ENCODE data around the gene LSAMP. TPM values are rescaled to one million over a fixed set of nuclear protein-coding genes. Genes with fewer than 3 reads are reported as not detected.

LSAMP gene
- total and polyA plus RNA-seq, 2 of the 4 experiments (the other 2 are of a cell fraction) = 7.9 to 8.0 TPM

DNA sequence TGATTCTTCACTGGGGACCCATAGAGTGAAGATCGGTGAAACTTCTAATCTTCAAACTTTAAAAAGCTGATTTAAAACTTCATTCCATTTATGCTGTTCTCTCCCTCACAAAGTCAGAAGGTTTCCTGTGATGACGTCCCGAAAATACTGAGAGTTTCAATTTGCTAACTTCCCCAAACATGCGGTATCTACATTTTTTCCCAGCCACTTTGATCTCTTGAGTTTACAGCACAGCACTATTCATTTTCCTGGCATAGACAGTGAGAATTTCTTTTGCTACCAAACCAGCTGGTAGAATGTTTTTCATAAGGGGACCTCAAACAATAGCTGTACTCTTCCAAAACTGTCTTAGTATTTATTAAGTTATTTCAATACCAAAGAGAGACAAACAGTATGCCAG, 156.8 kb downstream of the LSAMP start:
- Histone ChIP-seq H4K8ac (ENCODE audit: low read depth in 2 of 2, low read length in 2 of 2) (no peak overlapping the region), H3K4ac (ENCODE audit: low read depth, low read length) (no peak overlapping the region), H3K36me3 (ENCODE audit: control insufficient read depth, insufficient read depth, low read length) (no peaks in the 10 kb centered on the region), H3K18ac (ENCODE audit: low read depth, low read length) (no peak overlapping the region), H3K23ac (ENCODE audit: low read depth, low read length) (no peak overlapping the region), H2AK5ac (ENCODE audit: low read depth, low read length) (no peak overlapping the region), H2AFZ (replicated peaks; ENCODE audit: low read length, poor library complexity) (no peak overlapping the region), H3K79me1 (ENCODE audit: low read depth in 1 of 2, low read length in 2 of 2) (no peaks in the 10 kb centered on the region), H3K27me3 (ENCODE audit: control insufficient read depth, insufficient read depth, low read length) (no peaks in the 10 kb centered on the region), H2BK20ac (ENCODE audit: low read depth, low read length) (no peak overlapping the region), H4K5ac (ENCODE audit: low read depth, low read length) (no peak overlapping the region), H3K9me3 (ENCODE audit: control insufficient read depth, insufficient read depth, low read length) (no peaks in the 10 kb centered on the region), H4K20me1 (ENCODE audit: insufficient read depth, low read length) (no peaks in the 10 kb centered on the region), H3K56ac (ENCODE audit: extremely low read depth, insufficient read depth, low read length) (no peak overlapping the region), H3K9ac (ENCODE audit: low read depth, low read length) (no peak overlapping the region), H2BK120ac (ENCODE audit: low read depth, low read length) (no peak overlapping the region), H3K14ac (replicated peaks; ENCODE audit: low read depth, low read length) (no peak overlapping the region), H3K9me1 (ENCODE audit: insufficient read depth, low read length) (no peaks in the 10 kb centered on the region), H2BK5ac (ENCODE audit: low read depth, low read length, poor library complexity, severe bottlenecking) (no peak overlapping the region), H3K4me1 (ENCODE audit: control insufficient read depth, insufficient read depth, low read length) (no peaks in the 10 kb centered on the region), H2BK15ac (ENCODE audit: low read depth, low read length) (no peak overlapping the region), H3K4me3 (ENCODE audit: insufficient read depth, low read depth, low read length) (no peak overlapping the region), H4K91ac (ENCODE audit: insufficient read depth, low read depth, low read length) (no peak overlapping the region), H3K27ac (ENCODE audit: insufficient read depth, low read length) (no peak overlapping the region), H2AK9ac (replicated peaks; ENCODE audit: low read depth, low read length, poor library complexity) (no peak overlapping the region), H3K4me2 (ENCODE audit: low read depth, low read length) (no peak overlapping the region; the same call in 1 of the 2 replicates)
- POLR2A ChIA-PET (ENCODE audit: unreplicated experiment) = no interaction called here
- WGBS, 2 experiments (ENCODE audit: extremely low coverage in 2 of 2, insufficient read length in 1 of 2) = 20% methylated on average over 2 of the region's 4 CpGs; no CpG with 5 or more reads in 1 of the 2 experiments
- peak; percentile 53 for DNase-seq
- ATAC-seq (ENCODE audit: low read depth) = peak; percentile 32; the same call in 1 of the 2 replicates
- no TSS peak for BruUV-seq (replicated peaks)
- dilution Hi-C loops (cut with HindIII; ENCODE audit: low sequenced_read_pairs, unreplicated experiment) (no loop called here), in situ Hi-C loops (cut with MboI; ENCODE audit: low sequenced_read_pairs) (no loop called here), intact Hi-C loops (cut with micrococcal nuclease) (no loop called here)
- TF ChIP-seq CEBPB (IDR thresholded peaks at IDR 0.05; ENCODE audit: low read depth, low read length) (no peak), RCOR1 (IDR thresholded peaks at IDR 0.05; ENCODE audit: insufficient replicate concordance, low read length) (no peak), POLR2A (IDR thresholded peaks at IDR 0.05; ENCODE audit: low read depth, low read length) (no peak), NFE2L2 (IDR thresholded peaks at IDR 0.05; ENCODE audit: low read depth, low read length) (no peak), MXI1 (IDR thresholded peaks at IDR 0.05; ENCODE audit: borderline replicate concordance, low read depth, low read length) (no peak), BHLHE40 (IDR thresholded peaks at IDR 0.05; ENCODE audit: low read depth, low read length) (no peak), SMC3 (IDR thresholded peaks at IDR 0.05; ENCODE audit: low read depth, low read length) (no peak), MAZ (IDR thresholded peaks at IDR 0.05; ENCODE audit: borderline replicate concordance, low read depth, low read length) (no peak), CTCF (conservative IDR thresholded peaks at IDR 0.05; ENCODE audit: low read depth, low read length) (no peak)
- TF ChIP-seq, protein P1, sequence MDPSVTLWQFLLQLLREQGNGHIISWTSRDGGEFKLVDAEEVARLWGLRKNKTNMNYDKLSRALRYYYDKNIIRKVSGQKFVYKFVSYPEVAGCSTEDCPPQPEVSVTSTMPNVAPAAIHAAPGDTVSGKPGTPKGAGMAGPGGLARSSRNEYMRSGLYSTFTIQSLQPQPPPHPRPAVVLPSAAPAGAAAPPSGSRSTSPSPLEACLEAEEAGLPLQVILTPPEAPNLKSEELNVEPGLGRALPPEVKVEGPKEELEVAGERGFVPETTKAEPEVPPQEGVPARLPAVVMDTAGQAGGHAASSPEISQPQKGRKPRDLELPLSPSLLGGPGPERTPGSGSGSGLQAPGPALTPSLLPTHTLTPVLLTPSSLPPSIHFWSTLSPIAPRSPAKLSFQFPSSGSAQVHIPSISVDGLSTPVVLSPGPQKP (IDR thresholded peaks at IDR 0.05; ENCODE audit: borderline replicate concordance, low read depth, low read length) = no peak
- CTCF ChIA-PET = no interaction called here
